H1 (cell line): ENCODE measurements around the gene MIR17HG. TPM values are rescaled to one million over a fixed set of nuclear protein-coding genes. Genes with fewer than 3 reads are reported as not detected.

Experiments
- CTCF ChIA-PET: fragments of 300-600 bp; sonication (Branson Sonifier 250); formaldehyde crosslinking; loops from one replicate; lab custom pipeline; 2021; ENCODE audit not compliant: partially characterized antibody; lab: Charles Lee
- POLR2A ChIA-PET: fragments of 300-600 bp; sonication (Branson Sonifier 250); formaldehyde crosslinking; loops from one replicate; lab custom pipeline; 2021; ENCODE audit warnings: inconsistent platforms; ENCODE audit not compliant: partially characterized antibody; lab: Charles Lee
- DNase-seq, 2 experiments: peaks; one replicate each; pipeline versions ENCODE4 v3.0.0 to v3.0.0-alpha.2; 2010 to 2022; ENCODE audit warnings: low spot score in 2 of 2, low read depth in 1 of 2, mixed read lengths in 1 of 2
- FAIRE-seq: peaks from 2 replicates; lab custom pipeline; 2011; peaks lifted over from hg19 to GRCh38; lab: Jason Lieb, UNC
- H2AFZ ChIP-seq: 2 replicates; pipeline ENCODE4 v1.8.1; 2012; ENCODE audit warnings: low read length, inconsistent platforms
- H2AK5ac ChIP-seq: 2 replicates; pipeline ENCODE4 v1.6.1; 2013; ENCODE audit warnings: low read depth, low read length
- H2BK120ac ChIP-seq: replicated peaks from 2 replicates; pipeline ENCODE3; 2013; ENCODE audit warnings: low read depth, low read length, inconsistent platforms
- H2BK12ac ChIP-seq: 2 replicates; pipeline ENCODE4 v1.6.1; 2013; ENCODE audit warnings: low read depth, low read length
- H2BK15ac ChIP-seq: 2 replicates; pipeline ENCODE4 v1.6.1; 2013; ENCODE audit warnings: low read length
- H2BK20ac ChIP-seq: 2 replicates; pipeline ENCODE4 v1.6.1; 2013; ENCODE audit warnings: low read length
- H2BK5ac ChIP-seq: 2 replicates; pipeline ENCODE4 v1.6.1; 2013; ENCODE audit warnings: low read depth, low read length
- H3K14ac ChIP-seq: 2 replicates; pipeline ENCODE4 v1.6.1; 2013; ENCODE audit warnings: inconsistent platforms; ENCODE audit not compliant: insufficient read length
- H3K18ac ChIP-seq: 2 replicates; pipeline ENCODE4 v1.6.1; 2013; ENCODE audit warnings: low read length; ENCODE audit errors: extremely low read depth
- H3K23ac ChIP-seq: 2 replicates; pipeline ENCODE4 v1.6.1; 2013; ENCODE audit warnings: inconsistent platforms; ENCODE audit not compliant: insufficient read length
- H3K23me2 ChIP-seq: 2 replicates; pipeline ENCODE4 v1.6.1; 2013; ENCODE audit warnings: low read depth, low read length
- H3K27ac ChIP-seq: 2 replicates; pipeline ENCODE4 v1.6.1; 2011; ENCODE audit warnings: low read depth, low read length, inconsistent platforms
- H3K27me3 ChIP-seq, 4 experiments: replicated peaks in 1 of 4; 1 replicate in 1 of 4; 2 replicates in 3 of 4; pipeline versions ENCODE4 v1.6.1 to v1.8.1; 2011 to 2013; ENCODE audit warnings: low read length in 3 of 4, mild to moderate bottlenecking in 3 of 4, inconsistent platforms in 2 of 4, mixed read lengths in 2 of 4, moderate library complexity in 1 of 4; ENCODE audit not compliant: control insufficient read depth in 3 of 4, insufficient read depth in 3 of 4; ENCODE audit errors: extremely low read depth in 1 of 4
- H3K36me3 ChIP-seq, 4 experiments: 2 replicates each; pipeline versions ENCODE4 v1.6.1 to v1.8.1; 2011 to 2013; ENCODE audit warnings: mild to moderate bottlenecking in 4 of 4, low read length in 3 of 4, moderate library complexity in 2 of 4, control low read depth in 1 of 4, inconsistent platforms in 1 of 4; ENCODE audit not compliant: insufficient read depth in 4 of 4, control insufficient read depth in 2 of 4
- H3K4ac ChIP-seq: replicated peaks from 2 replicates; pipeline ENCODE3; 2013; ENCODE audit warnings: low read length, low read depth, mixed read lengths, inconsistent platforms; ENCODE audit not compliant: insufficient read length
- H3K4me1 ChIP-seq, 4 experiments: replicated peaks in 1 of 4; 1 replicate in 1 of 4; 2 replicates in 3 of 4; pipeline versions ENCODE4 v1.6.1 to v1.8.1; 2011 to 2013; ENCODE audit warnings: low read length in 3 of 4, inconsistent platforms in 2 of 4, mixed read lengths in 1 of 4; ENCODE audit not compliant: insufficient read depth in 4 of 4, control insufficient read depth in 3 of 4
- H3K4me2 ChIP-seq, 2 experiments: 2 replicates each; pipeline versions ENCODE4 v1.6.1 to v1.8.1; 2011 to 2013; ENCODE audit warnings: low read depth in 2 of 2, low read length in 2 of 2, control low read depth in 1 of 2, inconsistent platforms in 1 of 2, mild to moderate bottlenecking in 1 of 2; ENCODE audit not compliant: insufficient read depth in 1 of 2
- H3K4me3 ChIP-seq, 4 experiments: fragments of 200-600, 300-600 bp in 1 of 4; sonication (generic), shearing (Covaris generic), sonication (Bioruptor Twin) in 1 of 4; 2 replicates each; pipeline versions ENCODE4 v1.5.1 to v1.8.1; 2011 to 2016; ENCODE audit warnings: low read length in 4 of 4, low read depth in 3 of 4, control low read depth in 2 of 4, inconsistent platforms in 2 of 4, mild to moderate bottlenecking in 2 of 4, mixed read lengths in 1 of 4, moderate library complexity in 1 of 4; ENCODE audit not compliant: insufficient read depth in 2 of 4; ENCODE audit errors: extremely low read depth in 1 of 4
- H3K56ac ChIP-seq: replicated peaks from 2 replicates; pipeline ENCODE3; 2013; ENCODE audit warnings: low read depth, mild to moderate bottlenecking, mixed read lengths, low read length, inconsistent platforms; ENCODE audit not compliant: insufficient read length
- H3K79me1 ChIP-seq: 2 replicates; pipeline ENCODE4 v1.6.1; 2013; ENCODE audit warnings: low read depth, low read length, control low read depth
- H3K79me2 ChIP-seq, 2 experiments: 2 replicates each; pipeline versions ENCODE4 v1.6.1 to v1.8.1; 2012 to 2013; ENCODE audit warnings: low read length in 2 of 2, mild to moderate bottlenecking in 2 of 2, inconsistent platforms in 1 of 2; ENCODE audit not compliant: insufficient read depth in 2 of 2, control insufficient read depth in 1 of 2
- H3K9ac ChIP-seq, 4 experiments: replicated peaks in 1 of 4; 1 replicate in 1 of 4; 2 replicates in 3 of 4; pipeline versions ENCODE4 v1.6.1 to v1.8.1; 2011 to 2013; ENCODE audit warnings: low read depth in 3 of 4, low read length in 3 of 4, control low read depth in 2 of 4, mild to moderate bottlenecking in 2 of 4, moderate library complexity in 2 of 4, inconsistent platforms in 1 of 4; ENCODE audit errors: extremely low read depth in 1 of 4
- H3K9me3 ChIP-seq, 2 experiments: 2 replicates each; pipeline versions ENCODE4 v1.6.1 to v1.8.1; 2012 to 2013; ENCODE audit warnings: mild to moderate bottlenecking in 2 of 2, moderate library complexity in 2 of 2, control low read depth in 1 of 2, inconsistent platforms in 1 of 2, low read depth in 1 of 2, low read length in 1 of 2, mixed read lengths in 1 of 2; ENCODE audit not compliant: insufficient read depth in 2 of 2
- H4K20me1 ChIP-seq, 2 experiments: replicated peaks in 1 of 2; 2 replicates each; pipeline versions ENCODE3 to v1.8.1; 2011 to 2013; ENCODE audit warnings: inconsistent platforms in 2 of 2, low read length in 2 of 2, mild to moderate bottlenecking in 1 of 2; ENCODE audit not compliant: insufficient read depth in 2 of 2, control insufficient read depth in 1 of 2
- H4K5ac ChIP-seq: 2 replicates; pipeline ENCODE4 v1.6.1; 2013; ENCODE audit warnings: low read length, low read depth, mixed read lengths, inconsistent platforms; ENCODE audit not compliant: insufficient read length
- H4K8ac ChIP-seq: 2 replicates; pipeline ENCODE4 v1.8.0; 2013; ENCODE audit warnings: mild to moderate bottlenecking, moderate library complexity, low read length, inconsistent platforms; ENCODE audit not compliant: insufficient read depth; ENCODE audit errors: extremely low read depth
- H4K91ac ChIP-seq: replicated peaks from 2 replicates; pipeline ENCODE3; 2013; ENCODE audit warnings: low read length, mixed read lengths, inconsistent platforms; ENCODE audit not compliant: insufficient read length
- RNF2 ChIP-seq: fragments of 200-900, 300-1000 bp; sonication (generic); IDR thresholded peaks from 2 replicates; pipeline ENCODE4 v1.7.1; 2016; ENCODE audit warnings: borderline replicate concordance, low read depth, mild to moderate bottlenecking, antibody characterized with exemption, low read length; ENCODE audit not compliant: poor library complexity, severe bottlenecking; ENCODE audit errors: missing control alignments
- WGBS, 2 experiments: shearing (Covaris generic) in 1 of 2; methylation state at CpG; one replicate each; pipeline versions ENCODE4 v1.1.6 to v1.1.7; 2013 to 2015; ENCODE audit warnings: low lambda C conversion rate in 2 of 2, mixed read lengths in 2 of 2, inconsistent platforms in 1 of 2, low coverage in 1 of 2, missing lambda C conversion rate in 1 of 2; ENCODE audit not compliant: insufficient replicate concordance in 2 of 2, insufficient coverage in 1 of 2, insufficient read length in 1 of 2; ENCODE audit errors: extremely low coverage in 1 of 2, missing lambda C conversion rate in 1 of 2; 5-methylcytosine and 5-hydroxymethylcytosine counted together
- polyA plus RNA-seq, 7 experiments: library from polyadenylated mRNA; depleted of rRNA in 3 of 7; stranded (reverse) in 5 of 7; unstranded in 2 of 7; fragments of >200 nt in 5 of 7; fragments of 200-250 nt in 2 of 7; gene quantifications; 1 replicate in 5 of 7; 2 replicates in 1 of 7; 4 replicates in 1 of 7; pipeline versions ENCODE4 v1.2.1 to v1.2.3, GENCODE V29; 2011 to 2013; ENCODE audit warnings: missing spikeins in 2 of 7, mixed read lengths in 2 of 7
- total RNA-seq: library from RNA; stranded (reverse); fragmentation: NEBNext Ultra II Directional; extraction: Animal tissue kit (Norgen Biotek cat#: 25700); gene quantifications from 2 replicates; pipeline ENCODE4 v1.2.1, GENCODE V29; 2021

MIR17HG gene
- total and polyA plus RNA-seq, 2 of the 8 experiments (the other 6 are each of a cell fraction or from before 2014, with no cell fraction given): 11.5 to 36.9 TPM

- CTCF ChIA-PET: interaction anchor here (1.9 kb wide), 1 partner anchor 12 kb away, joined by 10 read pairs; no protein-coding TSS in a partner anchor
- FAIRE-seq: no peak
- Histone ChIP-seq H3K18ac (no peak overlapping the region), H3K4me2 (no peak overlapping the region), H3K79me1 (no peaks in the 10 kb centered on the region), H4K5ac (no peak overlapping the region), H3K27ac (no peak overlapping the region), H4K20me1 (no peaks in the 10 kb centered on the region), H3K23ac (no peak overlapping the region), H3K14ac (no peak overlapping the region), H3K4me1 (peaks cover 0 to 2% (median 0%) of the 10 kb centered on the region in 4 experiments; a peak in 1 of 7 replicates), H4K91ac (no peak overlapping the region), H3K4me3 (no peak overlapping the region), H2AFZ (no peak overlapping the region), H2AK5ac (no peak overlapping the region), H2BK120ac (no peak overlapping the region), H3K56ac (no peak overlapping the region), H3K4ac (no peak overlapping the region), H3K27me3 (no peaks in the 10 kb centered on the region), H4K8ac (no peak overlapping the region), H3K9me3 (no peaks in the 10 kb centered on the region), H3K9ac (no peak overlapping the region), H3K79me2 (no peaks in the 10 kb centered on the region), H2BK12ac (no peak overlapping the region), H2BK15ac (no peak overlapping the region), H3K23me2 (no peaks in the 10 kb centered on the region), H3K36me3 (no peaks in the 10 kb centered on the region), H2BK5ac (no peak overlapping the region), H2BK20ac (no peak overlapping the region)
- POLR2A ChIA-PET: interaction anchor here (2.8 kb wide), 1 partner anchor 27 kb away, joined by 10 read pairs; the partner anchor contains the start of gene MIR17HG
- TF ChIP-seq RNF2: no peak
- WGBS, 2 experiments: 86% methylated on average over 8 of the region's 8 CpGs; no CpG with 5 or more reads in 1 of the 2 experiments
- DNase-seq: no peak
Observed at GRCh38 chr13:91319996-91320395, 27.5 kb upstream of the MIR17HG start.
